Central memory CD8-positive, alpha-beta T cell (primary cell): Measurements from ENCODE around the gene DYRK4.

ENCODE experiments used
- ATAC-seq: fragments of 150-1000 bp; cut with Tn5 transposase; replicated peaks from 2 replicates; pipeline ENCODE4 v1.10.0; 2022; ENCODE audit warnings: mild to moderate bottlenecking, moderate FRiP score, moderate number of reproducible peaks; ENCODE audit not compliant: poor library complexity, severe bottlenecking; ENCODE audit errors: extremely low read depth
- DNase-seq, 2 donors: peaks; one replicate each; pipeline ENCODE4 v3.0.0; 2021; ENCODE audit warnings: low spot score in 2 of 2
- H3K27ac Mint-ChIP-seq: one replicate; pipeline ENCODE4 v1.8.0; 2022; ENCODE audit warnings: low read depth, mild to moderate bottlenecking, moderate library complexity, mixed read lengths
- H3K27me3 Mint-ChIP-seq: one replicate; pipeline ENCODE4 v1.8.0; 2022; ENCODE audit warnings: mixed read lengths
- H3K36me3 Mint-ChIP-seq: one replicate; pipeline ENCODE4 v1.8.0; 2022; ENCODE audit warnings: mild to moderate bottlenecking, moderate library complexity, mixed read lengths; ENCODE audit not compliant: insufficient read depth
- H3K4me1 Mint-ChIP-seq: one replicate; pipeline ENCODE4 v1.8.0; 2022; ENCODE audit warnings: mixed read lengths
- H3K4me3 Mint-ChIP-seq: one replicate; pipeline ENCODE4 v1.8.0; 2022; ENCODE audit warnings: mild to moderate bottlenecking, moderate library complexity, mixed read lengths
- H3K9me3 Mint-ChIP-seq: one replicate; pipeline ENCODE4 v1.8.0; 2022; ENCODE audit warnings: mixed read lengths

The DYRK4 gene

GRCh38 chr12:4540638-4541037, 21.4 kb upstream of the DYRK4 start:
- no peak for ATAC-seq
- H3K4me3 Mint-ChIP-seq, result no peak overlapping the region
- H3K27me3 Mint-ChIP-seq, result no peaks in the 10 kb centered on the region
- no peak overlapping the region for H3K27ac Mint-ChIP-seq
- peaks cover 17% of the 10 kb centered on the region for H3K4me1 Mint-ChIP-seq
- H3K9me3 Mint-ChIP-seq, result no peaks in the 10 kb centered on the region
- H3K36me3 Mint-ChIP-seq, result peaks cover 14% of the 10 kb centered on the region
- no peak for DNase-seq

GRCh38 chr12:4545195-4545594, 16.8 kb upstream of the DYRK4 start:
- peaks cover 1% of the 10 kb centered on the region for H3K36me3 Mint-ChIP-seq

GRCh38 chr12:4552191-4552590, 9.8 kb upstream of the DYRK4 start:
- H3K27ac Mint-ChIP-seq, result no peak overlapping the region
- H3K9me3 Mint-ChIP-seq, result no peaks in the 10 kb centered on the region
- H3K4me3 Mint-ChIP-seq, result no peak overlapping the region
- DNase-seq, result no peak
- ATAC-seq, result no peak
- no peaks in the 10 kb centered on the region for H3K4me1 Mint-ChIP-seq
- H3K36me3 Mint-ChIP-seq, result no peaks in the 10 kb centered on the region
- no peaks in the 10 kb centered on the region for H3K27me3 Mint-ChIP-seq

More at GRCh38 chr12:4545195-4545594, 16.8 kb upstream of the DYRK4 start:
- Mint-ChIP-seq H3K27ac (no peak overlapping the region), H3K4me1 (no peaks in the 10 kb centered on the region), H3K27me3 (no peaks in the 10 kb centered on the region), H3K4me3 (no peak overlapping the region), H3K9me3 (no peaks in the 10 kb centered on the region)
- ATAC-seq, result no peak
- no peak for DNase-seq

- no peak for DNase-seq
- no peak overlapping the region for H3K27ac Mint-ChIP-seq
- no peaks in the 10 kb centered on the region for H3K9me3 Mint-ChIP-seq
- H3K4me1 Mint-ChIP-seq, result no peaks in the 10 kb centered on the region
- no peaks in the 10 kb centered on the region for H3K36me3 Mint-ChIP-seq
- H3K4me3 Mint-ChIP-seq, result no peak overlapping the region
- H3K27me3 Mint-ChIP-seq, result no peaks in the 10 kb centered on the region
- ATAC-seq, result no peak
Measured at GRCh38 chr12:4553943-4554342, 8.1 kb upstream of the DYRK4 start.

GRCh38 chr12:4555804-4556203, 6.2 kb upstream of the DYRK4 start:
- H3K27ac Mint-ChIP-seq, result no peak overlapping the region
- no peak for DNase-seq

GRCh38 chr12:4556735-4557530, 5.1 kb upstream of the DYRK4 start:
- Mint-ChIP-seq H3K4me3 (no peak overlapping the region), H3K36me3 (no peaks in the 10 kb centered on the region), H3K9me3 (no peaks in the 10 kb centered on the region), H3K27ac (no peak overlapping the region), H3K27me3 (no peaks in the 10 kb centered on the region), H3K4me1 (no peaks in the 10 kb centered on the region)
- ATAC-seq (no peak), DNase-seq (no peak)

More at GRCh38 chr12:4555804-4556203, 6.2 kb upstream of the DYRK4 start:
- Mint-ChIP-seq H3K4me3 (no peak overlapping the region), H3K9me3 (no peaks in the 10 kb centered on the region), H3K36me3 (no peaks in the 10 kb centered on the region), H3K27me3 (no peaks in the 10 kb centered on the region), H3K4me1 (no peaks in the 10 kb centered on the region)
- no peak for ATAC-seq

- Mint-ChIP-seq H3K4me3 (no peak overlapping the region), H3K27ac (no peak overlapping the region), H3K36me3 (no peaks in the 10 kb centered on the region), H3K4me1 (no peaks in the 10 kb centered on the region), H3K27me3 (no peaks in the 10 kb centered on the region), H3K9me3 (no peaks in the 10 kb centered on the region)
- DNase-seq, result no peak
- no peak for ATAC-seq
Measured at GRCh38 chr12:4557586-4557985, 4.4 kb upstream of the DYRK4 start.

GRCh38 chr12:4558171-4558570, 3.8 kb upstream of the DYRK4 start:
- H3K4me1 Mint-ChIP-seq, result no peaks in the 10 kb centered on the region
- no peaks in the 10 kb centered on the region for H3K9me3 Mint-ChIP-seq
- no peak overlapping the region for H3K4me3 Mint-ChIP-seq
- DNase-seq (no peak), ATAC-seq (no peak)
- no peaks in the 10 kb centered on the region for H3K27me3 Mint-ChIP-seq
- H3K36me3 Mint-ChIP-seq, result no peaks in the 10 kb centered on the region
- H3K27ac Mint-ChIP-seq, result no peak overlapping the region

- Mint-ChIP-seq H3K9me3 (no peaks in the 10 kb centered on the region), H3K27me3 (no peaks in the 10 kb centered on the region), H3K27ac (no peak overlapping the region), H3K4me1 (no peaks in the 10 kb centered on the region), H3K36me3 (no peaks in the 10 kb centered on the region), H3K4me3 (no peak overlapping the region)
- DNase-seq (no peak), ATAC-seq (no peak)
Measured at GRCh38 chr12:4563336-4563735, 1.3 kb downstream of the DYRK4 start.

- no peaks in the 10 kb centered on the region for H3K36me3 Mint-ChIP-seq
- no peaks in the 10 kb centered on the region for H3K4me1 Mint-ChIP-seq
- DNase-seq (no peak), ATAC-seq (no peak)
- no peak overlapping the region for H3K27ac Mint-ChIP-seq
- no peak overlapping the region for H3K4me3 Mint-ChIP-seq
- no peaks in the 10 kb centered on the region for H3K9me3 Mint-ChIP-seq
- H3K27me3 Mint-ChIP-seq, result no peaks in the 10 kb centered on the region
Measured at GRCh38 chr12:4564818-4565217, 2.8 kb downstream of the DYRK4 start.

- Mint-ChIP-seq H3K36me3 (no peaks in the 10 kb centered on the region), H3K4me3 (no peak overlapping the region), H3K27ac (no peak overlapping the region), H3K27me3 (no peaks in the 10 kb centered on the region), H3K9me3 (no peaks in the 10 kb centered on the region), H3K4me1 (no peaks in the 10 kb centered on the region)
- DNase-seq, result no peak
- ATAC-seq, result no peak
Measured at GRCh38 chr12:4566474-4566873, 4.5 kb downstream of the DYRK4 start.

GRCh38 chr12:4567073-4567881, 5.3 kb downstream of the DYRK4 start:
- no peaks in the 10 kb centered on the region for H3K27me3 Mint-ChIP-seq
- no peak overlapping the region for H3K4me3 Mint-ChIP-seq
- no peaks in the 10 kb centered on the region for H3K4me1 Mint-ChIP-seq
- H3K36me3 Mint-ChIP-seq, result no peaks in the 10 kb centered on the region
- no peak for DNase-seq
- no peak overlapping the region for H3K27ac Mint-ChIP-seq
- H3K9me3 Mint-ChIP-seq, result no peaks in the 10 kb centered on the region
- ATAC-seq, result no peak

- no peaks in the 10 kb centered on the region for H3K4me1 Mint-ChIP-seq
- H3K27me3 Mint-ChIP-seq, result no peaks in the 10 kb centered on the region
- no peaks in the 10 kb centered on the region for H3K36me3 Mint-ChIP-seq
- no peak overlapping the region for H3K27ac Mint-ChIP-seq
- DNase-seq (no peak), ATAC-seq (no peak)
- H3K9me3 Mint-ChIP-seq, result no peaks in the 10 kb centered on the region
- H3K4me3 Mint-ChIP-seq, result no peak overlapping the region
Measured at GRCh38 chr12:4569261-4569660, 7.3 kb downstream of the DYRK4 start.
